GM18909 (cell line): ENCODE measurements around the gene CD209.
"Not testable (repeated sequence)": the region's sequence is repeated elsewhere in the genome, so short reads cannot be mapped to it uniquely, and the experiment has no call there.

Source experiments
- ATAC-seq: cut with Tn5 transposase; IDR thresholded peaks from one replicate; pipeline ENCODE4 v1.9.1; 2021; ENCODE audit warnings: mild to moderate bottlenecking; ENCODE audit not compliant: unreplicated experiment, poor library complexity

CD209 gene

GRCh38 chr19:7771072-7771471 lies 23.7 kb upstream of the CD209 start:
- no peak for ATAC-seq

GRCh38 chr19:7769171-7769570 lies 21.8 kb upstream of the CD209 start:
- ATAC-seq, result no peak

- no peak for ATAC-seq
These were observed 20.2 kb upstream of the CD209 start for GRCh38 chr19:7767487-7767886.

- ATAC-seq, result no peak
These were observed 19.2 kb upstream of the CD209 start for GRCh38 chr19:7766535-7766934.

GRCh38 chr19:7765043-7765442 lies 17.7 kb upstream of the CD209 start:
- ATAC-seq, result not testable (repeated sequence)

- ATAC-seq, result not testable (repeated sequence)
These were observed 16.8 kb upstream of the CD209 start for GRCh38 chr19:7764157-7764556.

- no peak for ATAC-seq
These were observed 16.4 kb upstream of the CD209 start for GRCh38 chr19:7763696-7764095.

- no peak for ATAC-seq
These were observed 15.5 kb upstream of the CD209 start, which contains the start of gene CLEC4M for GRCh38 chr19:7762719-7763293. Gene CLEC4M (plus strand): TSS chr19:7763243. CDS start chr19:7763267, 24 bp downstream.

- no peak for ATAC-seq
These were observed 11.8 kb upstream of the CD209 start for GRCh38 chr19:7759156-7759555.

GRCh38 chr19:7757358-7757757 lies 10.0 kb upstream of the CD209 start:
- ATAC-seq, result no peak

- ATAC-seq, result no peak
These were observed 8.9 kb upstream of the CD209 start for GRCh38 chr19:7756258-7756657.

- ATAC-seq, result no peak
These were observed 3.9 kb upstream of the CD209 start for GRCh38 chr19:7751157-7751783.

GRCh38 chr19:7748756-7749155 lies 1.4 kb upstream of the CD209 start:
- no peak for ATAC-seq

- ATAC-seq, result no peak
These were observed 837 bp upstream of the CD209 start for GRCh38 chr19:7748171-7748570.

GRCh38 chr19:7746306-7746705 lies 1.0 kb downstream of the CD209 start:
- ATAC-seq, result not testable (repeated sequence)

- ATAC-seq, result no peak
These were observed 2.3 kb downstream of the CD209 start for GRCh38 chr19:7744871-7745650.

- ATAC-seq, result no peak
These were observed 3.0 kb downstream of the CD209 start for GRCh38 chr19:7744199-7744786.

- ATAC-seq, result peak; percentile 66
These were observed 3.9 kb downstream of the CD209 start for GRCh38 chr19:7743425-7743841.

- ATAC-seq, result no peak
These were observed 4.3 kb downstream of the CD209 start for GRCh38 chr19:7742991-7743390.

GRCh38 chr19:7742575-7742974 lies 4.8 kb downstream of the CD209 start:
- ATAC-seq, result no peak

GRCh38 chr19:7740682-7741054 lies 6.7 kb downstream of the CD209 start:
- no peak for ATAC-seq
